Sigmoid colon (tissue), 4 donors: ENCODE measurements around the gene RPS6KA2.

Source experiments
- EP300 ChIP-seq, 4 donors: sonication (generic); formaldehyde crosslinking; IDR thresholded peaks; one replicate each; pipeline ENCODE4 v1.6.1; 2017; ENCODE audit warnings: antibody characterized with exemption in 4 of 4
- POLR2A ChIP-seq, 2 donors: fragments of 450-650 bp; IDR thresholded peaks; one replicate each; pipeline ENCODE4 v1.6.1; 2016; ENCODE audit warnings: antibody characterized with exemption in 2 of 2, mild to moderate bottlenecking in 2 of 2, moderate library complexity in 2 of 2
- POLR2AphosphoS5 ChIP-seq, 4 donors: sonication (generic); formaldehyde crosslinking; IDR thresholded peaks; one replicate each; pipeline ENCODE4 v1.6.1; 2017; ENCODE audit warnings: antibody characterized with exemption in 4 of 4
- TF ChIP-seq, protein P1 (sequence below), 4 experiments: fragments of 450-650 bp in 3 of 4; fragments of 200-600 bp in 1 of 4; IDR thresholded peaks; one replicate each; pipeline ENCODE4 v1.5.1; 2016 to 2019; ENCODE audit warnings: antibody characterized with exemption in 4 of 4, mild to moderate bottlenecking in 3 of 4, moderate library complexity in 2 of 4

DNA sequence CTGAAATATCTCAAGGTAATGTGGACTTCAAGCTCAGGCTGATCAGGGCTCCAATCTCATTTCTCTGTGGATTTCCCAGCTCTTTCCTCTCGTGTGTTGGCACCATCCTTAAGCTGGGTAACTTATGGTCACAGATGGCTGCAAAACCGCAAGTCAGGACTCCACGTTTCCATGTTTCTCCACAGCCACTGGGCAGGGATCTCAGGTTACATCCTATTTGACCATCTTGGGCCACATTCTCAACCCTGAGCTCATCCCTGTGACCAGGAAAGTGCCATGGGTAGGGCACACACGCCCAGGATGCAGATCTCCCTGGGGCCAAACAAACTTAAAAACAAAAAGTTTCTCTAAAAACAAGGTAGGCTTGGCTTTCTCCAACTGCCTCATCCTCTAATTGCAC, 15.4 kb downstream of the RPS6KA2 start:
- TF ChIP-seq, protein P1, sequence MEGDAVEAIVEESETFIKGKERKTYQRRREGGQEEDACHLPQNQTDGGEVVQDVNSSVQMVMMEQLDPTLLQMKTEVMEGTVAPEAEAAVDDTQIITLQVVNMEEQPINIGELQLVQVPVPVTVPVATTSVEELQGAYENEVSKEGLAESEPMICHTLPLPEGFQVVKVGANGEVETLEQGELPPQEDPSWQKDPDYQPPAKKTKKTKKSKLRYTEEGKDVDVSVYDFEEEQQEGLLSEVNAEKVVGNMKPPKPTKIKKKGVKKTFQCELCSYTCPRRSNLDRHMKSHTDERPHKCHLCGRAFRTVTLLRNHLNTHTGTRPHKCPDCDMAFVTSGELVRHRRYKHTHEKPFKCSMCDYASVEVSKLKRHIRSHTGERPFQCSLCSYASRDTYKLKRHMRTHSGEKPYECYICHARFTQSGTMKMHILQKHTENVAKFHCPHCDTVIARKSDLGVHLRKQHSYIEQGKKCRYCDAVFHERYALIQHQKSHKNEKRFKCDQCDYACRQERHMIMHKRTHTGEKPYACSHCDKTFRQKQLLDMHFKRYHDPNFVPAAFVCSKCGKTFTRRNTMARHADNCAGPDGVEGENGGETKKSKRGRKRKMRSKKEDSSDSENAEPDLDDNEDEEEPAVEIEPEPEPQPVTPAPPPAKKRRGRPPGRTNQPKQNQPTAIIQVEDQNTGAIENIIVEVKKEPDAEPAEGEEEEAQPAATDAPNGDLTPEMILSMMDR (IDR thresholded peaks at IDR 0.05), result no peak
- TF ChIP-seq EP300 (IDR thresholded peaks at IDR 0.05) (no peak), POLR2AphosphoS5 (IDR thresholded peaks at IDR 0.05) (no peak), POLR2A (IDR thresholded peaks at IDR 0.05) (no peak)
